ENCODE data around the gene NAGLU. TPM values are rescaled to one million over a fixed set of nuclear protein-coding genes. Genes with fewer than 3 reads are reported as not detected.

Gene NAGLU
- total and polyA plus RNA-seq, 2 experiments from 2014 or later: 12.0 to 31.2 TPM

GRCh38 chr17:42512733-42513251 is 23.2 kb upstream of the NAGLU start:
- H3K36me3 Mint-ChIP-seq (ENCODE audit: low read depth): peaks cover 23% of the 10 kb centered on the region
- ATAC-seq (no peak), DNase-seq (ENCODE audit: low spot score) (no peak)
- peaks cover 3% of the 10 kb centered on the region; the same call in 2 of the 3 replicates for H3K4me1 Mint-ChIP-seq
- no peak overlapping the region for H3K4me3 ChIP-seq
- H3K27ac Mint-ChIP-seq: no peak overlapping the region
- no peaks in the 10 kb centered on the region for H3K79me2 ChIP-seq (replicated peaks; ENCODE audit: insufficient read depth)
- H3K4me1 ChIP-seq (ENCODE audit: insufficient read depth): no peaks in the 10 kb centered on the region
- H4K20me1 ChIP-seq (replicated peaks; ENCODE audit: insufficient read depth): peaks cover 6% of the 10 kb centered on the region; the same call in 1 of the 2 replicates
- peaks cover 10% of the 10 kb centered on the region for H3K27me3 Mint-ChIP-seq (ENCODE audit: insufficient read depth, low read depth, poor library complexity)
- peaks cover 5% of the 10 kb centered on the region; the same call in 1 of the 2 replicates for H3K36me3 ChIP-seq (ENCODE audit: insufficient read depth)
- no peaks in the 10 kb centered on the region for H3K9me3 Mint-ChIP-seq
- no peak overlapping the region for H3K4me2 ChIP-seq
- TF ChIP-seq NANOG (IDR thresholded peaks at IDR 0.05; ENCODE audit: borderline replicate concordance) (no peak), ZNF114 (CRISPR knock-in tag; IDR thresholded peaks at IDR 0.05) (no peak), ZNF331 (CRISPR knock-in tag; IDR thresholded peaks at IDR 0.05; ENCODE audit: low read depth) (no peak), POLR2AphosphoS5 (IDR thresholded peaks at IDR 0.05; ENCODE audit: low read depth) (no peak), EZH2 (IDR thresholded peaks at IDR 0.05; ENCODE audit: low read depth, unreplicated experiment) (no peak), STAT1 (IDR thresholded peaks at IDR 0.05; ENCODE audit: unreplicated experiment) (no peak), EZH2phosphoT487 (IDR thresholded peaks at IDR 0.05; ENCODE audit: unreplicated experiment) (no peak), ZNF462 (CRISPR knock-in tag; IDR thresholded peaks at IDR 0.05) (no peak)
- no peak overlapping the region for H3K4me3 Mint-ChIP-seq
- H2AFZ ChIP-seq: no peak overlapping the region
- no peaks in the 10 kb centered on the region for H3K27me3 ChIP-seq (ENCODE audit: insufficient read depth)
- H3K9me2 ChIP-seq (ENCODE audit: insufficient read depth): no peaks in the 10 kb centered on the region
- no peak overlapping the region for H3K27ac ChIP-seq (ENCODE audit: low read depth)
- no peaks in the 10 kb centered on the region for H3F3A ChIP-seq (replicated peaks; ENCODE audit: low read depth)
